ENCODE results near the gene FAM209B.

DNA sequence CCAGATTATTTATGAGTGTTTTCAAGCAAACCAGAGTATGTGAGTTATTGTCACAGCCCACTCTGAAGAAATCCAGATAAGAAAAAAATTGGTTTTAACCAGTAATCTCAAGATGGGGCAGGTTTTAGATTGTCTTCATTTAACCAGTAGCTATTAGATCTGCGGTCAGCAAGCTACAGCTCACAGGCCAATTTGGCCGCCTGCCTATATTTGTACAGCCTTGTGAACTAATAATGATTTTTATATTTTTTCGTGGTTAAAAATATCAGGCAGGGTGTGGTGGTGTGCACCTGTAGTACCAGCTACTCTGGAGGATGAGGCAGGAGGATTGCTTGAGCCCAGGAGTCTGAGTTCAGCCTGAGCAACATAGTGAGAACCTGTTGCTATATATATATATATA is 5.0 kb downstream of the FAM209B start:
- TF ChIP-seq EZH2 (IDR thresholded peaks at IDR 0.05; ENCODE audit: insufficient read depth, poor library complexity, severe bottlenecking) (no peak), EZH2phosphoT487 (IDR thresholded peaks at IDR 0.05; ENCODE audit: insufficient read depth, low read depth) (no peak)
